Measurements from ENCODE around the gene TENM4. TPM values are rescaled to one million over a fixed set of nuclear protein-coding genes. Genes with fewer than 3 reads are reported as not detected.

The TENM4 gene
- total and polyA plus RNA-seq, 2 experiments from 2014 or later, result 19.0 to 105 TPM

- no peaks in the 10 kb centered on the region for H3K9me3 ChIP-seq (ENCODE audit: low read depth)
- H3K36me3 ChIP-seq, result no peaks in the 10 kb centered on the region
- H3K4me1 ChIP-seq (ENCODE audit: low read depth), result peaks cover 15% of the 10 kb centered on the region
- no peak for DNase-seq (ENCODE audit: low read depth in 1 of 2, low spot score in 1 of 2)
- no peak for TF ChIP-seq CTCF (IDR thresholded peaks at IDR 0.05; ENCODE audit: low read depth, low read length)
- no peaks in the 10 kb centered on the region for H3K27me3 ChIP-seq
- no peak overlapping the region for H3K27ac ChIP-seq
- no peak overlapping the region for H3K4me3 ChIP-seq
These were observed 420.9 kb downstream of the TENM4 start for GRCh38 chr11:79019975-79020374.

- Histone ChIP-seq H3K4me1 (ENCODE audit: low read depth) (peaks cover 15% of the 10 kb centered on the region), H3K4me3 (no peak overlapping the region), H3K27me3 (no peaks in the 10 kb centered on the region), H3K36me3 (no peaks in the 10 kb centered on the region), H3K27ac (no peak overlapping the region), H3K9me3 (ENCODE audit: low read depth) (no peaks in the 10 kb centered on the region)
- no peak for TF ChIP-seq CTCF (IDR thresholded peaks at IDR 0.05; ENCODE audit: low read depth, low read length)
- DNase-seq (ENCODE audit: low read depth in 1 of 2, low spot score in 1 of 2), result no peak
These were observed 421.6 kb downstream of the TENM4 start for GRCh38 chr11:79019277-79019676.

GRCh38 chr11:79018371-79018849, 422.4 kb downstream of the TENM4 start:
- Histone ChIP-seq H3K27ac (peak overlapping the region; percentile 2), H3K27me3 (no peaks in the 10 kb centered on the region)
- peak in 1 of 2 donors; percentile 92 for DNase-seq (ENCODE audit: low read depth in 1 of 2, low spot score in 1 of 2)

GRCh38 chr11:79017811-79018210, 423.0 kb downstream of the TENM4 start:
- Histone ChIP-seq H3K4me1 (ENCODE audit: low read depth) (peaks cover 15% of the 10 kb centered on the region), H3K36me3 (no peaks in the 10 kb centered on the region), H3K27me3 (no peaks in the 10 kb centered on the region), H3K9me3 (ENCODE audit: low read depth) (no peaks in the 10 kb centered on the region), H3K27ac (no peak overlapping the region), H3K4me3 (no peak overlapping the region)
- no peak for DNase-seq (ENCODE audit: low read depth in 1 of 2, low spot score in 1 of 2)
- TF ChIP-seq CTCF (IDR thresholded peaks at IDR 0.05; ENCODE audit: low read depth, low read length), result no peak

More at GRCh38 chr11:79018371-79018849, 422.4 kb downstream of the TENM4 start:
- no peak for TF ChIP-seq CTCF (IDR thresholded peaks at IDR 0.05; ENCODE audit: low read depth, low read length)
- H3K36me3 ChIP-seq, result no peaks in the 10 kb centered on the region
- peaks cover 15% of the 10 kb centered on the region for H3K4me1 ChIP-seq (ENCODE audit: low read depth)
- H3K9me3 ChIP-seq (ENCODE audit: low read depth), result no peaks in the 10 kb centered on the region
- H3K4me3 ChIP-seq, result no peak overlapping the region

- DNase-seq (ENCODE audit: low read depth in 1 of 2, low spot score in 1 of 2), result peak in 1 of 2 donors; percentile 15
- no peak for TF ChIP-seq CTCF (IDR thresholded peaks at IDR 0.05; ENCODE audit: low read depth, low read length)
These were observed 427.3 kb downstream of the TENM4 start for GRCh38 chr11:79013509-79013908.

More at GRCh38 chr11:79013509-79013908, 427.3 kb downstream of the TENM4 start:
- no peaks in the 10 kb centered on the region for H3K36me3 ChIP-seq
- H3K9me3 ChIP-seq (ENCODE audit: low read depth), result no peaks in the 10 kb centered on the region
- no peak overlapping the region for H3K27ac ChIP-seq
- no peak overlapping the region for H3K4me3 ChIP-seq
- no peaks in the 10 kb centered on the region for H3K27me3 ChIP-seq
- peaks cover 6% of the 10 kb centered on the region for H3K4me1 ChIP-seq (ENCODE audit: low read depth)

Measured in cardiac muscle cell (in vitro differentiated cells and primary cell).